ENCODE measurements around the gene MCTP1. TPM values are rescaled to one million over a fixed set of nuclear protein-coding genes. Genes with fewer than 3 reads are reported as not detected.

Gene MCTP1
- total and polyA plus RNA-seq, 8 donors = 4.4 to 55.1 (median 5.9) TPM

GRCh38 chr5:95283761-95284571 lies 928 bp downstream of the MCTP1 start:
- Histone ChIP-seq H3K4me1 (peaks cover 10 to 24% of the 10 kb centered on the region in 2 donors), H3K27ac (no peak overlapping the region), H3K9me3 (no peaks in the 10 kb centered on the region), H3K36me3 (no peaks in the 10 kb centered on the region), H3K27me3 (peaks cover 60 to 95% of the 10 kb centered on the region in 2 donors), H3K4me3 (peak overlapping the region; percentile 47 to 58)
- TF ChIP-seq, protein P1, sequence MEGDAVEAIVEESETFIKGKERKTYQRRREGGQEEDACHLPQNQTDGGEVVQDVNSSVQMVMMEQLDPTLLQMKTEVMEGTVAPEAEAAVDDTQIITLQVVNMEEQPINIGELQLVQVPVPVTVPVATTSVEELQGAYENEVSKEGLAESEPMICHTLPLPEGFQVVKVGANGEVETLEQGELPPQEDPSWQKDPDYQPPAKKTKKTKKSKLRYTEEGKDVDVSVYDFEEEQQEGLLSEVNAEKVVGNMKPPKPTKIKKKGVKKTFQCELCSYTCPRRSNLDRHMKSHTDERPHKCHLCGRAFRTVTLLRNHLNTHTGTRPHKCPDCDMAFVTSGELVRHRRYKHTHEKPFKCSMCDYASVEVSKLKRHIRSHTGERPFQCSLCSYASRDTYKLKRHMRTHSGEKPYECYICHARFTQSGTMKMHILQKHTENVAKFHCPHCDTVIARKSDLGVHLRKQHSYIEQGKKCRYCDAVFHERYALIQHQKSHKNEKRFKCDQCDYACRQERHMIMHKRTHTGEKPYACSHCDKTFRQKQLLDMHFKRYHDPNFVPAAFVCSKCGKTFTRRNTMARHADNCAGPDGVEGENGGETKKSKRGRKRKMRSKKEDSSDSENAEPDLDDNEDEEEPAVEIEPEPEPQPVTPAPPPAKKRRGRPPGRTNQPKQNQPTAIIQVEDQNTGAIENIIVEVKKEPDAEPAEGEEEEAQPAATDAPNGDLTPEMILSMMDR (IDR thresholded peaks at IDR 0.05) = peak in 1 of 2 donors; percentile 33
- peak; percentile 83 for ATAC-seq
- peak; percentile 22 to 88 (median 50) for DNase-seq
- intact Hi-C loops (cut with DNase I) = no loop called here

DNA sequence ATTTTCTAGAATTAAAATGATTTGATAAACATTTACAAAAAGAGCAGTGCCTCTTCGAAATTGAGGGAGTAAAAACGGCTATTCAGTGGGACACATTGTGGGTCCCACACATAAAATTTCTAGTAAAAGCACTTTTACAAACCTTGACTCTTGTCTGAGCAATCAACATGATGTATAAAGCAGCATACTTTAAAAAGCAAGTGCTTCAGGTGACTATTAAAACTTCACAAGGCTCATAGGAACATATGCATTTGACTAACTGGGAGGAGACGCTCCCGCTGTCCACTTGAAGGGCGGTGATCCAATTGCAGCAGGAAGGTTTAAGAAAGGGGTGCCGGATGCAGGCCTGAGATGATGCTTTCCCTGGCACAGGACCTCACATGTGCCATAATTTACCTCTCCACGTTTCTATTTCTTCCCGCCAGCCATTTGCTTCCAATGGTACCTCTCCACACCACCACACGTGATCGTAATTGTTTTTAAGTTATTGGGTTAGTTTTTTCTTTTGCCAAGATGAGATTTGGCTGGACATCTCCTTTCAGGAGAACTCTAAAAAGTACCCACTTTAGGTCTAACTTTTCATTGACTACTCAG lies 1.8 kb downstream of the MCTP1 start:
- ATAC-seq (no peak), DNase-seq (peak in 1 of 4 donors; percentile 3)
- H3K27me3 ChIP-seq = peaks cover 60 to 95% of the 10 kb centered on the region in 2 donors
- intact Hi-C loops (cut with DNase I) = no loop called here
- H3K27ac ChIP-seq = no peak overlapping the region
- H3K4me1 ChIP-seq = peaks cover 10 to 24% of the 10 kb centered on the region in 2 donors
- H3K36me3 ChIP-seq = no peaks in the 10 kb centered on the region
- TF ChIP-seq, protein P1 (IDR thresholded peaks at IDR 0.05) = no peak
- H3K9me3 ChIP-seq = no peaks in the 10 kb centered on the region
- peak overlapping the region; percentile 47 to 58 for H3K4me3 ChIP-seq

GRCh38 chr5:95281226-95281625 lies 3.7 kb downstream of the MCTP1 start:
- peaks cover 56 to 78% of the 10 kb centered on the region in 2 donors for H3K27me3 ChIP-seq

DNA sequence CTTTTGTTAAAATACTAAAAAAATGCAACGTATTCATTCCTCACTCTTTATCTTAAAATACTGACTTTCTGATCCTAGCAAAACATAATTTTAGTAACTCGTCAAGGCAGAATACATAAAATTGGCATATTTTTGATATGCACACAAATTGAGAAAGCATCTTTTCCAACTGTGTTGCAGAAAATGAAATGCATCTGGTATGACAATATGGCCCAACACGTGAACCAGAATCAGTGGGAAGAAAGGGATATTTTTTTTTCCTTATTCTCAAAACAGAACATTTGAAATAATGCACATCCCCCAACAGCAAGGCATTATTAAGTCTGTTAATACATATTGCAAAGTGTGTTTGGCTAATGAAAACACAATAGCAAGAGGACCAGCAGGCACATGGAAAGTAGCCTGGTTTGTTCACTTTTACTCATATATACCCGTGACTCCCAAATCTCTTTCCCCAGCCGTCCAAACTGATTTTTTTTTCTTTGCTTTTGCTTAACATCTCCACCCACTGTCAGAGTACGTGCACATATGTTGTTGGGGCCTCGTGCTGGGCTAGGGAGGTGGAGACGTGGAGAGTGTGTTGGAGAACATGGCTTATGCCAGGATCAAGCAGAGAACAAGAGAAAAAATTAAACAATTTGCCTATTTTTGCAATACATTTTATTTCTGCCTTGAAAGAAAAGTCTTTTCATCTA lies 4.3 kb downstream of the MCTP1 start:
- no peaks in the 10 kb centered on the region for H3K36me3 ChIP-seq
- intact Hi-C loops (cut with DNase I) = no loop called here
- H3K27me3 ChIP-seq = peaks cover 49 to 78% of the 10 kb centered on the region in 2 donors
- TF ChIP-seq, protein P1 (IDR thresholded peaks at IDR 0.05) = no peak
- peaks cover 9 to 23% of the 10 kb centered on the region in 2 donors for H3K4me1 ChIP-seq
- H3K9me3 ChIP-seq = no peaks in the 10 kb centered on the region
- ATAC-seq (no peak), DNase-seq (no peak)
- H3K4me3 ChIP-seq = no peak overlapping the region
- no peak overlapping the region for H3K27ac ChIP-seq

More at GRCh38 chr5:95281226-95281625, 3.7 kb downstream of the MCTP1 start:
- no peak for DNase-seq
- no peaks in the 10 kb centered on the region for H3K36me3 ChIP-seq
- H3K4me3 ChIP-seq = no peak overlapping the region
- H3K9me3 ChIP-seq = no peaks in the 10 kb centered on the region
- no peak overlapping the region for H3K27ac ChIP-seq
- intact Hi-C loops (cut with DNase I) = no loop called here
- TF ChIP-seq, protein P1 (IDR thresholded peaks at IDR 0.05) = no peak
- ATAC-seq = no peak
- H3K4me1 ChIP-seq = peaks cover 10 to 24% of the 10 kb centered on the region in 2 donors

- Histone ChIP-seq H3K27me3 (peaks cover 0 to 14% of the 10 kb centered on the region in 2 donors), H3K27ac (no peak overlapping the region), H3K4me1 (no peaks in the 10 kb centered on the region), H3K4me3 (no peak overlapping the region), H3K36me3 (no peaks in the 10 kb centered on the region), H3K9me3 (no peaks in the 10 kb centered on the region)
- ATAC-seq (no peak), DNase-seq (no peak)
- TF ChIP-seq, protein P1 (IDR thresholded peaks at IDR 0.05) = no peak
- intact Hi-C loops (cut with DNase I) = no loop called here
Observed at GRCh38 chr5:95274011-95274410, 10.9 kb downstream of the MCTP1 start.
